ENCODE data around the gene ISOC2. TPM values are rescaled to one million over a fixed set of nuclear protein-coding genes. Genes with fewer than 3 reads are reported as not detected.

ISOC2 gene
- polyA plus RNA-seq (2011; rRNA removed) (45.3 and 51.5 TPM in 2 replicates), polyA plus RNA-seq (2017; fragmentation: RNase III; extraction: RNeasy Plus Mini Kit Qiagen cat#74134 plus additional on column Dnase treatment) (52.7 to 57.8 TPM (median 54.1 TPM) in 3 replicates), polyA minus RNA-seq (2011; rRNA and poly(A)+ RNA removed) (16.2 and 19.7 TPM in 2 replicates)
- 79.6 and 132 TPM in 2 replicates for polyA plus RNA-seq (2012; cell fraction: cytosol; rRNA removed)
- 77.2 and 99.3 TPM in 2 replicates for polyA plus RNA-seq (2012; cell fraction: nucleus; rRNA removed)

- peaks cover 14% of the 10 kb centered on the region; the same call in 2 of the 3 replicates for H3K4me1 ChIP-seq
- H3K4me3 ChIP-seq = peak within 1 kb of the TSS; percentile 85
- no peaks in the 10 kb centered on the region for H3K9me3 ChIP-seq
- DNase-seq (ENCODE audit: low read depth in 1 of 2, low spot score in 1 of 2) (peak; percentile 100), FAIRE-seq (peak; percentile 99), ATAC-seq (peak; percentile 93 to 98)
- peak within 1 kb of the TSS; percentile 83 to 90 for H3K27ac ChIP-seq
- TF ChIP-seq USF2 (IDR thresholded peaks at IDR 0.05) (peak; percentile 96), E2F6 (IDR thresholded peaks at IDR 0.05; ENCODE audit: borderline replicate concordance, low read depth) (peak; percentile 80), MAFK (IDR thresholded peaks at IDR 0.05; ENCODE audit: partially characterized antibody) (peak; percentile 90), MAX (IDR thresholded peaks at IDR 0.05) (peak; percentile 98), KDM1A (IDR thresholded peaks at IDR 0.05; ENCODE audit: low read depth) (peak; percentile 83; the same call in 1 of the 2 replicates), POLR2A (IDR thresholded peaks at IDR 0.05; ENCODE audit: low read length) (peak; percentile 77), PBX3 (IDR thresholded peaks at IDR 0.05) (peak; percentile 96), TFCP2L1 (CRISPR knock-in tag; IDR thresholded peaks at IDR 0.05) (peak; percentile 75; the same call in 1 of the 2 replicates), MYC (IDR thresholded peaks at IDR 0.05; ENCODE audit: borderline replicate concordance, low read length) (peak; percentile 83), ZNF302 (CRISPR knock-in tag; IDR thresholded peaks at IDR 0.05) (no peak), ZSCAN20 (CRISPR knock-in tag; IDR thresholded peaks at IDR 0.05) (no peak), PHF8 (IDR thresholded peaks at IDR 0.05; ENCODE audit: borderline replicate concordance, low read depth) (peak; percentile 85; the same call in 1 of the 2 replicates), NFE2L2 (conservative IDR thresholded peaks at IDR 0.05; ENCODE audit: low read length) (no peak), RFX5 (IDR thresholded peaks at IDR 0.05) (peak; percentile 69; the same call in 1 of the 2 replicates), ESRRA (IDR thresholded peaks at IDR 0.05; ENCODE audit: borderline replicate concordance, low read length) (peak; percentile 95; the same call in 1 of the 2 replicates), CHD4 (IDR thresholded peaks at IDR 0.05; ENCODE audit: borderline replicate concordance) (peak; percentile 50; the same call in 1 of the 2 replicates), HMGXB4 (CRISPR knock-in tag; IDR thresholded peaks at IDR 0.05; ENCODE audit: borderline replicate concordance) (0 out of 2 replicates have a peak, but pooled peaks have one; percentile 46), EP300 (IDR thresholded peaks at IDR 0.05) (no peak), MAZ (IDR thresholded peaks at IDR 0.05; ENCODE audit: borderline replicate concordance, low read depth, low read length) (0 out of 2 replicates have a peak, but pooled peaks have one; percentile 18), ATOH8 (CRISPR knock-in tag; IDR thresholded peaks at IDR 0.05; ENCODE audit: low read depth) (no peak)
- 1% methylated on average over 45 of the region's 54 CpGs for WGBS (ENCODE audit: missing lambda C conversion rate)
- ChIA-PET CTCF (interaction anchor here (0.5 to 5.6 kb wide), 3 partner anchors 24 to 310 kb away, joined by 3 to 35 read pairs (median 4); no protein-coding TSS in a partner anchor), POLR2A (interaction anchor here (0.5 to 1.6 kb wide), 13 partner anchors 10 to 381 kb away, joined by 3 to 22 read pairs (median 4); partner anchors contain the start of genes DNAAF3, FIZ1, KMT5C and NAT14)
- H3K4me2 ChIP-seq = peak within 1 kb of the TSS; percentile 93
Observed at GRCh38 chr19:55461259-55461973, at the start of gene ISOC2. ISOC2 (minus strand) TSS chr19:55461642; CDS start chr19:55456486, 5,156 bp downstream.

Data from A549 (cell line).